HG03108 (cell line): ENCODE measurements around the gene RASSF4.
"Not testable (repeated sequence)": the region's sequence is repeated elsewhere in the genome, so short reads cannot be mapped to it uniquely, and the experiment has no call there.

Source experiments
- ATAC-seq: cut with Tn5 transposase; IDR thresholded peaks from one replicate; pipeline ENCODE4 v1.9.1; 2021; ENCODE audit warnings: moderate library complexity; ENCODE audit not compliant: unreplicated experiment

Gene RASSF4

DNA sequence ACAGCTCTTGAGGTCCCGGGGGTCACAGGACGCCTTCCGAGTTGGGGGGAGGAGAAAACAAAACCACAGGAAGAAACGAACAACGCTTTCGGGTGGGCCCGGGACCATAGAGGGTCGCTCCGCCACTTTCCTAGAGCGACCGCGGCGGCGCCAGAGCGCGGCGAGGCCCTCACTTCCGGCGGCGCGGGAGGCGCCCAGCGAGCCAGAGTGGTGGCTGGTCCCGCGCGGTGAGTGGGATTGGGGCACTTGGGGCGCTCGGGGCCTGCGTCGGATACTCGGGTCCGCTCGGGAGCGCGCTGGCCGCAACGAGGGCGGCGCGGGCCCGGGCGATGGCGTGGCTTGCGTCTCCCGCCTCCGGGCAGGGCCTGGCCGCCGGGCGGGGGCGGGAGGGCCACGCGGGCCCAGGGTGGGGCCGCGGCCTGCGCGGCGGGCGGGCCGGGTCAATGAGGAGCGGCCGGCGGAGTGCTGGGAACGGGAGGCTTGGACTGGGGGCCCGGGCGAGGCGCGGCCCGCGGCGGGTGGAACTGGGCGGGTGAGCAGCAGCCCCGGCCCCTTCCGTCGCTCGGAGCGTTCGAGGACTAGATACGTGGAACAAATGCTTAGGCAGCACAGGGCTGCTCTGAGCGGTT is 41.3 kb downstream of the RASSF4 start, which contains the start of gene ZNF22:
Gene ZNF22, plus strand, starts transcription at position 172 of the 629 bp plus-strand sequence. CDS start 2,446 bp downstream, outside the sequence.
- ATAC-seq: peak; percentile 75

DNA sequence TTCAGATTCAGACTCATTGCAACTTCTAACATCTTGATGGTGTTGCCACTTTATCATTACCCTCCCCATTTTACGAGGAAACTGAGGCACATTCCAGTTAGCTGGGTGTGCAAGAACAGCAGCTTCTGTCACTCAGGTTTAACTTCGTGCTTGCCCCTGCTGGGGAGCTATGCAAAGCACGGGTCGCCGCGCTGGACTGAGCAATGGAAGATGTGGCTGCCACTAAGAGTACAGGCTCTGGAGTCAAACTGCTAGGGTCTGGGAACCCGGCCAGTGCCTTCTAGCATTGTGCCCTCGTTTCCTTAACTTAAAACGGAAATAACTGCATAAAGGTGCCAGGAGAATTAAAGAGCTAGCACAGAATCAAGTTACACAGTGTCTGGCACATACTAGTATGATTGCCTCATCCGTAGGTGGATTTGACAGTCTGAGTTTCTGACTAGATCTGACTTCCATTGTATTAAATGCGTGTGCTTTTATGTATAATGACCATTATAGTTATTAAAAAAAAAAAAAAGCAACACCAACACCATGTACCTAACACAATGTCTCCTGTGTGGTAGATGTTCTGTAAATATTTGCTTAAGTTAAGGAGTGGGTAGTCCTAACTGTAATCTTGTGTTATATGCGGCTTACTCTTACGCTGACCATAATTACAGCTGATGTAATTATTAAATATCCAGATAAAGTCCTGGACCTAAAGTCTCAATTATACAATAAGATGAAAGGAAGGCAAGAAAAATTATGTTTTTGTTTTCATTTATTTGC is 42.0 kb downstream of the RASSF4 start:
- ATAC-seq: peak; percentile 76

DNA sequence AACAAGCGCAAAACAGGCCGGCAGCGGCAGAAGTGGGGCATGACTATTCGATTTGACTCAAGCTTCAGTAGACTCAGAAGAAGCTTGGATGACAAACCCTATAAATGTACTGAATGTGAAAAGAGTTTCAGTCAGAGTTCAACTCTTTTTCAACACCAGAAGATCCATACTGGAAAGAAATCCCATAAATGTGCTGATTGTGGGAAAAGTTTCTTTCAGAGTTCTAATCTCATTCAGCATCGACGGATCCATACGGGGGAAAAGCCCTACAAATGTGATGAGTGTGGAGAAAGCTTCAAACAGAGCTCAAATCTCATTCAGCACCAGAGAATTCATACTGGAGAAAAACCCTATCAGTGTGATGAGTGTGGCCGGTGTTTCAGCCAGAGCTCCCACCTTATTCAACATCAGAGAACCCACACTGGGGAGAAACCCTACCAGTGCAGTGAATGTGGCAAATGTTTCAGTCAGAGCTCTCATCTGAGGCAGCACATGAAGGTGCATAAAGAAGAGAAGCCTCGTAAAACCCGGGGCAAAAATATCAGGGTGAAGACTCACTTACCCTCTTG is 43.9 kb downstream of the RASSF4 start:
- no peak for ATAC-seq

DNA sequence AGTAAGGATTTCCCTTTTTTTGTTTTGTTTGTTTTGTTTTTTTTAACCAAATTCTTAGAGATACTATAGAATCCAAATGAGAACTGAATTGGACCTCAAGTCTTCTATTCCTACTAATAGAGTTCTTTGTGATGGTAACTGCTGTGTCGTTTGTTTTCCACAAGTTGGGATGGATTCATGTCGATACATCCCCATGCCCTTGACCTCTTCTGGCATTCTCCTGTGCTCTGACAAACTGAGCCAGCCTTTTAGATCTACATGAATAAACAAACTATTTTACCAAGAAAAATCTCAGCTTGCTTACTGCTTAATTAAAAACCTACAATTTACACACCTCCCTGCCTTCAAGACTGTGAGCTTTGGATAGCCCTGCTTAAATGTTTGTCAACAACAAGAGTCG is 45.1 kb downstream of the RASSF4 start:
- ATAC-seq: no peak

DNA sequence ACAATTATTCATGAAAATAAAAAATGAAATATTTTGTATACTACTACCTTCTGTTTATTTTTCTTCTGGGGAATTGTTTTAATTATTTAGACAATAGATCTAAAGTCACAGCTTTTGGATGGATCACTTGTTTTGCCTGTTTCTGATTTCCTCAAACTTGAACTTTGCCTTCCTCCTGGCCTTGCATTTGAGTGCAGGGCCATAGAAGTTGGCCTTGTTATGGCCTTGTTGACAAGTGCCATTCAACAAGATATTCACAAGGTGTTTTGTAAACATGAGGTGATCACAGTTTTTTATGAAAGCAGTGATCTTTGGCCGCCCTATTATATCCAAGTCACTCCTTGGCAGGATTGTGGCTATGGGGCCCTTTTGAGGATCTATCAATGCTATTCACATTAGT is 45.7 kb downstream of the RASSF4 start:
- ATAC-seq: no peak

DNA sequence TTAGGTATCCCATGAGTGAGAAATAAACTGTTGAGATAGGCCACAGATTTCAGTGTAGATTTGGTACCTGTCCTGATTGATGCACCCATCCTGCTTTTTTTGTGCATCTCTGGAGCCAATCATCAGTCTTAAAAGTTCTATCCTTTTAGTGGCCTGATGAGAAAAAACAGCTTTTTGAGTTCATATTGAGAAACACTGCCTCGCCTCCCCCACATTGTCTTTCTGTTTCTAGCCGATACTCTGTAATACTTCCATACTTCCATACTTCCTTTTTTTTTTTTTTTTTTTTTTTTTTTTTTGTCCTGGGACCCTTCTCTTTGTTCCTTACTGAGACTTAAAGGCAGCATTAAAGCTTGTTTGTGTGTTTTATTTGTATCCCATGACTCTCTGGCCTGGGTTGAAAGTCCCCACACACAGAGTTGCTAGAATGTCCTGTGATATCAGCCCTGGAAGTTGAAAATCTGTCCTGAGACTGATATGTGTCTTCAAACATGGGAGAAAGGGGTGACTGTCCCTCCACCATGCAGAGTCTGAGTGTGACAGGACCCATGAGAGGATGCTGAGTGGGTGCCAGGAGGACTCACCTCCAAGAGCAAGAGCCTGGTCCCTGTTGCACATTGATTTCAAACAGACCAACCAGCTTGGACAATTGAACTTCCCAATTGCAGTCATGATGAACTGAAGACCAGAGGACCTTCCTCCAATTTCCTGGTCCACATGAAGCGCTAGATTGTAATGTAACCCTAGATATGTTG is 46.9 kb downstream of the RASSF4 start:
- ATAC-seq: no peak

DNA sequence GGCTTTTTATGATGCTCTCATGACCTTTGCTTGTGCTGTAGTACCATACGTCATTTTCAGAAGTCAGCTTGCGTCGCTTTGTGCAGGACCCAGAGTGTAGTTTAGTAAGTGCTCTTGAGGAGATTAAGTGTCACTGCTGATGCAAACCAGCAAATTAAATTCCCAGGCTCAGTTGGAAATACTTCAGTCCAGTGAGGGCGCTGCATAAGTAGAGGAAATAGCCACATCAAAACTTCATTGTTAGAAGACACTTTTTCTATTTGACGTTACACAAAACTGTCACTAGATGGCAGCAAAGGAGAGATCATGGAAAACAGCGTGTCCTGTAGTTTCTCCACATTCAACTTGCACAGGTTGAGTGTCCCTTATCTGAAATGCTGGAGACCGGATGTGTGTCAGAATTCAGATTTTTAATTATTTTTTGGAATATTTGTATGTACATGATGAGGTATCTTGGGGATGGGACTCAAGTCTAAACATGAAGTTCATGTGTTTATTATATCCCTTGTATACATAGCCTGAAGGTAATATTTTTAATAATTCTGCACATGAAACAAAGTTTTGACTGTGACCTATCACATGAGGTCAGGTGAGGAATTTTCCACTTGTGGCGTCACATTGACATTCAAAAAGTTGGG is 49.0 kb downstream of the RASSF4 start:
- peak; percentile 79 for ATAC-seq

DNA sequence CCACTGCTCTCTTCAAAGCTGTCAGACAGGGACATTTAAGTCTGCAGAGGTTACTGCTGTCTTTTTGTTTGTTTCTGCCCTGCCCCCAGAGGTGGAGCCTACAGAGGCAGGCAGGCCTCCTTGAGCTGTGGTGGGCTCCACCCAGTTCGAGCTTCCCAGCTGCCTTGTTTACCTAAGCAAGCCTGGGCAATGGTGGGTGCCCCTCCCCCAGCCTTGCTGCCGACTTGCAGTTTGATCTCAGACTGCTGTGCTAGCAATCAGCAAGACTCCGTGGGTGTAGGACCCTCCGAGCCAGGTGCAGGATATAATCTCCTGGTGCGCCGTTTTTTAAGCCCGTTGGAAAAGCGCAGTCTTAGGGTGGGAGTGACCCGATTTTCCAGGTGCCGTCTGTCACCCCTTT is 55.0 kb downstream of the RASSF4 start:
- ATAC-seq: not testable (repeated sequence)

DNA sequence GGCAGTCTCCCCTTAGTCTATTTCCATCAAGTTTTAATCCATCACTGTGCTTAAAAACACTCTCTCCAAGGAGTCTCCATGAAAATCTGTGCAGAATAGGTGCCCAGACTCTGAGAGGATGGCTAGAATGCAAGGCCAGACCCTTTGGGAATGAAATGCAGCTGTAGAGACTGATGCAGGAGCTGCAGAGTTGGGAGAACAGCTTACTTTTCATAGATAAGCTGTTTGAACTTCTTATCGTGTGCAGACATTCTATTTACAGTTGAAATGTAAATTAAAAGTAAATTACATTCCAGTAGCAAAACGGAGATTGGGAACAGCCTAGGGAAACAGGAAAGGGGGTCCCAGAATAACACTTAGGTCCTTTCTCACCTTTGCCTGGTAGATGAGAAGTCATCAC is 56.0 kb downstream of the RASSF4 start:
- no peak for ATAC-seq

DNA sequence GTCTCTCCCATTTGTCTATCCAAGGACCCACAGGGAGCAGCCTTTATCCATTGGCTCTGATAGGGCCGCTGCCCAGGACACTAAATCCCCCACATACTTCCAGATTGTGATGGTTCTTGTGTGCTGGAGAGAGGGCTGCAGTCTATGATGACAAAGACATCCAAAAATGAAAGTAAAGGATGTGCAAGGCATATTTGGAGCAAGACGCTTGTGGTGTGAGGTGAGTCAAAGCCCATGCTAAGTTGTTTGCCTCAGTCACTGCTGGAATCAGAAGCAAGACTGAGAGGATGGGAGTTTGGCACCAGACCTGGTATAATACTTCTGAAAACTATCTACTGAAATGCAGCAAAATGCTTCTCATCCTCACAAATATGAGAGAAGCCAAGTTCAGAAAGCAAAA is 63.8 kb downstream of the RASSF4 start:
- ATAC-seq: no peak

DNA sequence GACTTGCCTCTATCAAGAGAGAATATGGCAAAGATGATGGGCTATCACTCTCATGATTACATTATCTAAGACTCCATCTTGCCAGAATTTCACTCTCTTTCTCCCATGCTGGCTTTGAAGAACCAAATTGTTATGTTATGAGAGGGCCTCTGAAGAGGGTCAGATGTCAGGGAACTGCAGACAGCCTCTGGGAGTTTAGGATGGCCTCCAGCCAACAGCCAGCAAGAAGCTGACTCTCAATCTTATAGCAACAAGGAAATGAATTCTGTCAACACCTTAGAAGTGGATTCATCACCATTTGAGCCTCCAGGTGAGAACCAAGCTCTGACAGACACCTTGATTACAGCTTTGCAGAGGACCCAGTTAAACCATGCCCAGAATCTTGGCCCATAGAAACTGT is 74.7 kb downstream of the RASSF4 start:
- no peak for ATAC-seq

DNA sequence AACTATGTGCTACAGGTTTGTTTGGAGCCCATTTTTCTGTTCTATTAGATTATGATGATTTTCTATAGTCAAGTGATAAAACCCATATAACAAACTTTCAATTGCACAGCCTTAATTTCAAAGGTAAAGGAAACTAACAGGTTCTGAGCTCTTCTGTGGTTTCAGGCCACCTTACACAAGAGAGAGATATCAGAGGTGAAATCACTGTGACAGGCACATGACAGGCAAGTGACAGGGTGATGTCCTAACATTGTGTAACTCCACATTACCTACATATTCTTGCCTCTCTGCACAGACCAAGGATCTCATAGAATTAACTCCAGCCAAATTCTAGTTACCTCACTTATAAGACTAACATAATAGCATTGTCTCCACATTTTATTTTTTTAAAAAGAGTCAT is 76.1 kb downstream of the RASSF4 start:
- ATAC-seq: no peak

DNA sequence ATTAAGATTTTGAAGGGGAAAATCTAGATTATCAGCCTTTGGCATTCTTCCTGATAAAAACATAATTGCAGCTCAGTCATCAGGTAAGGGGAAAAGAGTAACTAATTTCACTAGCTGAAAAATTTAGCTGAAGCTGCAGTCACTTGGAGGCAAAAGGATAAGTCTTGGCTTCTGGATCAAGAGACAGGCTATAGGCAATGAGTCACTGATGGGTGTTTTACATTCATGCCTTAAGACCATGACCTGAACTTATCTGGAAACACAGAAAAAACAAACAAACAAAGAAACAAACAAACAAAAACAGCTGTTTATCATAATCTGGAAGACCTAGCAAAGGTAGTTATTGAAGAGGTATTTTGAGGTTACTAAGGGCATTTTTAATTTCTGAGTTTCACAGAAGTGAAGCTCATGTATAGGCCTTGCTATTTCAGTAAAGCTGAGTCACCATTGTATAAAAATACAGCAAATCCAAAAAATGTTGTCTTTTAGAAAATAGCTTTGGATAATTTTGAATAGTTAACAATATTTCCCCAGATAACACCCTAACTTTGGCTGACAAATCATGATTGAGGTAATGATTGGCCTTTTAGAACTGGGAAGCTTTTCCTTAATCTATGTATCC is 81.4 kb downstream of the RASSF4 start:
- ATAC-seq: no peak

DNA sequence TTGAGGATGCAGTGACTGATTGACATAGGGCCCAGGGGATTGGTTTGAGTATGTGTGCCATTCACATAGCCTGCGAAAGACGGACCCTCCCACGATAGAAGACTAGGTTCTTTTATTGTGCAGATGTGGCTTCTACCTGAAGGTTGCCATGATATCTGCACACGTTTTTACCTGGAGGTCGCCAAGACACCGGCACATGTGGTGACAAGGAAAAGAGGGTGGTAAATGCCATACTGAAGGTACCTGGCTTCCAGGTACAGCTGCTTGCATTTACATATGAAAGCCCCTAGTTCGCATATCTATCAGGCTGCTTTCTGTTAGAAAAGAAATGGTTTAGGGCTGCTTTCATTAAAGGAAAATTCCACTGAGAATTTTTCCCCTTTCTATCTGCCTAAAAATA is 84.7 kb downstream of the RASSF4 start:
- no peak for ATAC-seq
